Subcutaneous abdominal adipose tissue (tissue), 5 donors: ENCODE measurements around the gene AFAP1L2.

Experiments used
- H3K27ac ChIP-seq: one replicate; pipeline ENCODE4 v1.7.0; 2013; ENCODE audit warnings: low read depth, mild to moderate bottlenecking, inconsistent platforms, low read length, moderate library complexity
- H3K27me3 ChIP-seq, 5 donors: one replicate each; pipeline ENCODE4 v1.7.0; 2013; ENCODE audit warnings: low read length in 5 of 5, inconsistent platforms in 1 of 5; ENCODE audit not compliant: control insufficient read depth in 5 of 5, insufficient read depth in 4 of 5
- H3K36me3 ChIP-seq, 5 donors: one replicate each; pipeline ENCODE4 v1.7.0; 2013; ENCODE audit warnings: low read length in 5 of 5; ENCODE audit not compliant: control insufficient read depth in 5 of 5, insufficient read depth in 5 of 5
- H3K4me1 ChIP-seq, 5 donors: one replicate each; pipeline ENCODE4 v1.7.0; 2013; ENCODE audit warnings: low read length in 5 of 5, mild to moderate bottlenecking in 3 of 5, moderate library complexity in 1 of 5; ENCODE audit not compliant: control insufficient read depth in 5 of 5, insufficient read depth in 5 of 5
- H3K4me3 ChIP-seq, 5 donors: one replicate each; pipeline ENCODE4 v1.7.0; 2013; ENCODE audit warnings: low read length in 5 of 5, low read depth in 1 of 5
- H3K9ac ChIP-seq, 5 donors: one replicate each; pipeline ENCODE4 v1.7.0; 2013; ENCODE audit warnings: low read length in 5 of 5, mild to moderate bottlenecking in 4 of 5, moderate library complexity in 3 of 5
- H3K9me3 ChIP-seq, 5 donors: one replicate each; pipeline ENCODE4 v1.7.0; 2013; ENCODE audit warnings: low read length in 5 of 5; ENCODE audit not compliant: control insufficient read depth in 5 of 5
- donor health status: healthy.
- donor health status: healthy.
- donor health status: healthy.
- donor health status: healthy.
- donor health status: healthy.

Gene AFAP1L2

DNA sequence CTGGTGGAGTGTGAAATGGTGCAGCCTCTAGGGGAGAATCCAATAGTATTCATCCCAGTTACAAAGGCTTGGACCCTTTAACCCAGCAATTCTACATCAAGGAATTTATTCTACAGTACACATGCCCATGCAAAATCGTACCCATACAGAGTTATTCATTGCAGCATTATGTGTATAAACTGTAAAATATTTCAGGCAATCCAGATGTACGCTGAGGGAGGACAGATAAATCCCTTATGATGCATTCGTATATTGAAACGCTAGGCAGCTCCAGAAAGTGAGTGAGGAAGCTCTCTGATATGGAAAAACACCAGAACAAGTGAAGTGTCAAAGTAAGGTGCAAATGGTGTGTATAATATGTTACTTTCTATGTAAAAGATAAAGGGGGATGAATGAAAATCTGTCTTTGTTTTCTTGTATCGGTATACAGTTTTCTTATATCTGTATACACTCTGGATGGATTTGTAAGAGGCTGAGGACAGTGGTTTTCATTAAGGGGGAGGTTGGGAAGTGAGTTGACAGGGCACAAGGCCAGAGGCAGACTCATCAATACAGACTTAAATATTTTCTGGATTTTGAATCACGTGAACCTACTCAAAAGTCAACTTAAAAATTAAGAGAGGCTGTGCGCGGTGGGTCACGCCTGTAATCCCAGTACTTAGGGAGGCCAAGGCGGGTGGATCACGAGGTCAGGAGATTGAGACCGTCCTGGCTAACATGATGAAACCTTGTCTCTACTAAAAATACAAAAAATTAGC, 148.1 kb downstream of the AFAP1L2 start:
- H3K27ac ChIP-seq: no peak overlapping the region
- H3K4me1 ChIP-seq: peaks cover 3 to 16% (median 12%) of the 10 kb centered on the region in 5 donors
- H3K4me3 ChIP-seq: no peak overlapping the region
- H3K9me3 ChIP-seq: no peaks in the 10 kb centered on the region
- H3K36me3 ChIP-seq: no peaks in the 10 kb centered on the region
- no peaks in the 10 kb centered on the region for H3K27me3 ChIP-seq
- H3K9ac ChIP-seq: no peak overlapping the region

DNA sequence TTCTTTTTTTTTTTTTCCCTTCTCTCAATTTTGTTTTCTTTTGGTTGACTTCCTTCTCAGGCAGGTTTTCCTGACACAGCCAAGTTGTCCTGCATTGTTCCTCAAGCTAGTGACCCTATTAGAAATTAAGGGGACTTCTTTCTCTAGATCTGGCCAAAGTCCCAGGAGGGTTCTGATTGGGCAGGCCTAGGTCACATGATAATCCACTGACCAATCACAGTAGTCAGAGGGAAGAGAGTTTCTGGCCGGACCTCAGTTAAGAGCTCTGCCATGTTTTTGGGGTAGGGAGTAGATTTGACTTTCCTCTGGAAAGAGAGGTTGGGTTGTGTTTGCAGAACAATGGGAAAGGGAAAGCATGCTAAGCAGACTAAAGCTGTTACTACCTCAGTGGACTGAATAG, 149.1 kb downstream of the AFAP1L2 start:
- Histone ChIP-seq H3K4me3 (no peak overlapping the region), H3K27me3 (no peaks in the 10 kb centered on the region), H3K9ac (no peak overlapping the region), H3K27ac (no peak overlapping the region), H3K4me1 (peaks cover 3 to 9% (median 6%) of the 10 kb centered on the region in 5 donors), H3K9me3 (no peaks in the 10 kb centered on the region), H3K36me3 (no peaks in the 10 kb centered on the region)

DNA sequence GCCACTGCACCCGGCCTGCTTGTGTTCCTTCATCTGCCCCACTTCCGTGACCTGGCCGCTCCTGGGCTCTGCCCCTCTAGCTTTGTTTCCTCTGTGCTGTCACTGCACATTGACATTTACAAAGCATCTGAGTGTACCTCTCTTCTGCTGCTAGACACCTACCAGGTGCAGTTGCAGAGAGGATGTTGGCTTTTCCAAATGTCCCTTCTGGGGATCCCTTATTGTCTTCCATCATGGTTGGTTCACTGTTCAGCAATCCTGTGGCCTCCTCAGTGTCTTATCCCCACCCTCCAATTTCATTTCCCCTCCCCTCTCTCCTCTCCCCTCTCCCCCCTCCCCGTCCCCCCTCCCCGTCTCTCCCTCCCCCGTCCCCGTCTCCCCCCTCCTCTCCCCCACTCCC, 151.4 kb downstream of the AFAP1L2 start:
- no peak overlapping the region for H3K27ac ChIP-seq
- H3K4me1 ChIP-seq: peaks cover 0 to 3% (median 1%) of the 10 kb centered on the region in 5 donors
- no peak overlapping the region for H3K4me3 ChIP-seq
- no peaks in the 10 kb centered on the region for H3K27me3 ChIP-seq
- H3K36me3 ChIP-seq: no peaks in the 10 kb centered on the region
- H3K9me3 ChIP-seq: no peaks in the 10 kb centered on the region
- H3K9ac ChIP-seq: no peak overlapping the region

DNA sequence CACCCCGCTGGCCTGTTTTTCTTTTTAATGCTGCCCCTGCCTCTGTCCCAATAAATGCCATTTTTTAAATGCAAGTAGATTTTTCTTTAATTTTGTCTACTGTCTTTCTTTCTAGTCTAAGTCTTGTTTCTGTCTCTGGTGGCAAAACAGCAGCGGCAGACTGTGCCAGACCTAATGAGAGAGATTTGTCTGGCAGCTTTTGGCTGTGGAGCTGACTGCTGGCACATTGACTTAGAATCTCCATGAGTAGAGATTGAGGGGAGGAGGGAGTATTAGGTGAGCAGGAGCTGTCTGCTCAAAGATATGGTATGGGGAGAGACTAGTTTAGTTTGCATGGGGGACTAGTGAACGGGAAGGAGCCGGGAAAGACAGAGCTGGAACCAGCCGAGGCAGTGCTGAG, 152.2 kb downstream of the AFAP1L2 start:
- no peaks in the 10 kb centered on the region for H3K4me1 ChIP-seq
- H3K27ac ChIP-seq: no peak overlapping the region
- no peak overlapping the region for H3K9ac ChIP-seq
- H3K36me3 ChIP-seq: no peaks in the 10 kb centered on the region
- no peak overlapping the region for H3K4me3 ChIP-seq
- no peaks in the 10 kb centered on the region for H3K27me3 ChIP-seq
- no peaks in the 10 kb centered on the region for H3K9me3 ChIP-seq

DNA sequence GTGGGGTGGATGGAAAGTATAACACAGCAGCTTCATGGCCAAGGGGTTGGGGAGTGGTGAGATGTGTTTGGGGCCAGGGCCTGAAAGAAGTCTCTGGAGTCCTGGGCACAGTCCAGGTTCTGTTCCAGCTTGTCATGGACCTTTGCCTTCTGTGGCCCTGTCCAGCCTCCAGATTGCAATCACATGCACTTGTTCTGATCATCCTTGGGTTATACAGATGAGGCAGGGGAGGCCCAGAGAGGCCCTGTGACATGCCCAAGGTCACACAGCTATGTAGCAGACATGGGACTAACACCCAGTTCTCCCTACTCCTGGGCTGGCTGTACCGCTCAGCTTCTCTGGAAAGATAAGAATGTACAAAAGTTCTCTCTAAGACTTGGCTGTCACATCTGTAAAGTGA, 153.6 kb downstream of the AFAP1L2 start:
- H3K4me3 ChIP-seq: no peak overlapping the region
- no peaks in the 10 kb centered on the region for H3K36me3 ChIP-seq
- H3K27me3 ChIP-seq: no peaks in the 10 kb centered on the region
- H3K27ac ChIP-seq: no peak overlapping the region
- H3K4me1 ChIP-seq: peaks cover 0 to under 1% (median 0%) of the 10 kb centered on the region in 5 donors
- H3K9ac ChIP-seq: no peak overlapping the region
- H3K9me3 ChIP-seq: no peaks in the 10 kb centered on the region

DNA sequence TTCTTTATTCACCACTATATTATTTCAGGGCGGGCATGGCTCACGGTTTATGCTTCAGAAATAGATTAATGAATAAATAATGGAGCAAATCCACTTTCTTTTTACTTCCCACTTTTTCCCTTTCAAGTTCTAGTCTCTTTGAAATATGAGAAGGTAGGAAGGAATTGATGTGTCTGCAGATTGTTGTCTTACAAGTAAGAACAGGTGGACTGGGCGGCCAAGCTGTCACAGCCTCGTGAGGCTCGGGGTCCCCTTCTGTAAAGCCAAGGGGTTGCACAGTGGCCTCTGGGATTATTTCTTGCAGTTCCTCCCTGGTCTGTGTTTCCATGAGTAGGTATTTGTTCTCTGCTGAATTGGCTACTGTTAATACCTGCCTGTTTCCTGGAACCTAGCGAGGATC, 154.1 kb downstream of the AFAP1L2 start:
- no peak overlapping the region for H3K9ac ChIP-seq
- no peaks in the 10 kb centered on the region for H3K9me3 ChIP-seq
- no peaks in the 10 kb centered on the region for H3K36me3 ChIP-seq
- no peak overlapping the region for H3K4me3 ChIP-seq
- peaks cover 0 to 5% (median 0%) of the 10 kb centered on the region in 5 donors for H3K4me1 ChIP-seq
- H3K27me3 ChIP-seq: no peaks in the 10 kb centered on the region
- no peak overlapping the region for H3K27ac ChIP-seq

DNA sequence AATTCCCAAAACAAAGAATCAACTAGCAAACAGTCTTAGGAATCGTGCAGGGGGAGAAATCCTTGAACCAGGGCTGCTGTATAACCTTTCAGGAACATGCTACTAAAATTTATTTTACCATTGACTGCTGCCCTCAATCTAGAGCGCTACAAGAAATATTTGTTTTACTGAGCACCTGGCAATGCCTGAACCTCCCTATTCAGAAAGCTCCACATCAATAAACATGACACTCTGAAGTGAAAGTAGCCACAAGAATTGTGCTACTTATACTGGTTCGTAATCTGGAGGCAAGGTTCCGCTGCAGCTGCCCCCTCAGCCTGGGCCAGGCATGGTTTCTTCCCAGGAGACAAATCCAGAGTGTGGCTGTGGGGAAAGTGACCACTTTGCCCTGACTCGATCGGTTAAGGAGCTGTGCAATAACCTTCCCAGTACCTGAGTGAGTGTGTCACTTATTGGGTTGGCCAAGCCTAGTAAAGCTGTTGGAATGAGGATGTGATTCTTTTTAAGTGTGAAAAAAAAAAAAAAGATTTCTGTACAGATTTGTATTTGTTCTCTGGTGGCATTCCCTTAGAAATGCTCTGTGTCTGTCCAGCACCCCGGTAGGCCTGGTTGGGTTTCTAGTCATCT, 157.5 kb downstream of the AFAP1L2 start:
- no peaks in the 10 kb centered on the region for H3K36me3 ChIP-seq
- H3K4me3 ChIP-seq: no peak overlapping the region
- no peak overlapping the region for H3K9ac ChIP-seq
- H3K4me1 ChIP-seq: peaks cover 0 to 30% (median 2%) of the 10 kb centered on the region in 5 donors
- H3K9me3 ChIP-seq: no peaks in the 10 kb centered on the region
- H3K27ac ChIP-seq: no peak overlapping the region
- H3K27me3 ChIP-seq: peaks cover 0 to 12% (median 9%) of the 10 kb centered on the region in 5 donors

DNA sequence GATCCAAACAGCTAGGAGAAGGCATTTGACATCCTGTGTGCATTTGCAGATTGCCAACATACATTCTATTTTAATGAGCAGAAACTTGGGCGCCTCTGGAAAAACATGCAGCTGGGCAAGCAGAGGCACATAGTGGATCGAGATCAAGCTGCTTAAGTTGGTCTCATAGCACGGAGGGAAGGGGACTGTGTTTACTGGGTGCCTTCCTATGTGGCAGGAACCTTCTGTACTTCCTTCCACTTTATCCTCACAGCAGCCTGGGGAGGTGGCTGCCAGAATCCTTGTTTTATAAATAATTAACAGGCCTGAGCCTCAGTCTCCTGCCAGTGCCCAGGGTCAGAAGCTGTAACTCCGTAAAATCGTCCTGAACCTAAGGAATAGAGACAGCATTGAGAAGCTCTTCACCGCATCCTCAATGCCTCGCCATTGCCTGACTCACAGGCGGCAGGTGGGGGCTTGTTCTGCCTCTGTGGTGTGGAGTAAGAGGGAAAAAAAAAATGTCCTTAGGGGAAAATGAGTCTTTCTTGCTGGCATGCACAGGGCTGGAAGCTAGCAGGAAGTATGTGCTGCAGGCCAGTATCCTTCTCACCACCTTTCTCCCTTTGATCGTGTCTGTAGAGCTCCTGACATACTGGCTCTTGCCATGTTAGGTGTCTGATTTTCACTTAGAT, 159.0 kb downstream of the AFAP1L2 start:
- H3K36me3 ChIP-seq: no peaks in the 10 kb centered on the region
- H3K9me3 ChIP-seq: no peaks in the 10 kb centered on the region
- no peak overlapping the region for H3K9ac ChIP-seq
- peaks cover 0 to 30% (median 2%) of the 10 kb centered on the region in 5 donors for H3K4me1 ChIP-seq
- H3K4me3 ChIP-seq: no peak overlapping the region
- no peak overlapping the region for H3K27ac ChIP-seq
- H3K27me3 ChIP-seq: peaks cover 2 to 16% (median 9%) of the 10 kb centered on the region in 5 donors
